Vagina (tissue), 2 donors: ENCODE measurements around the gene GPX7.

ENCODE experiments used
- POLR2A ChIP-seq, 2 donors: fragments of 450-650 bp; IDR thresholded peaks; one replicate each; pipeline ENCODE4 v1.6.1; 2017; ENCODE audit warnings: antibody characterized with exemption in 2 of 2, mild to moderate bottlenecking in 2 of 2, moderate library complexity in 2 of 2
- POLR2AphosphoS5 ChIP-seq, 2 donors: sonication (generic); formaldehyde crosslinking; IDR thresholded peaks; one replicate each; pipeline ENCODE4 v1.9.0; 2017; ENCODE audit warnings: antibody characterized with exemption in 2 of 2, mild to moderate bottlenecking in 2 of 2, low read depth in 1 of 2; ENCODE audit not compliant: insufficient read depth in 1 of 2
- TF ChIP-seq, protein P1 (sequence below), 3 experiments: fragments of 450-650 bp in 2 of 3; fragments of 200-600 bp in 1 of 3; sonication (generic) in 1 of 3; IDR thresholded peaks; one replicate each; pipeline ENCODE4 v1.5.1; 2017 to 2019; ENCODE audit warnings: antibody characterized with exemption in 3 of 3, mild to moderate bottlenecking in 2 of 3, moderate library complexity in 2 of 3

DNA sequence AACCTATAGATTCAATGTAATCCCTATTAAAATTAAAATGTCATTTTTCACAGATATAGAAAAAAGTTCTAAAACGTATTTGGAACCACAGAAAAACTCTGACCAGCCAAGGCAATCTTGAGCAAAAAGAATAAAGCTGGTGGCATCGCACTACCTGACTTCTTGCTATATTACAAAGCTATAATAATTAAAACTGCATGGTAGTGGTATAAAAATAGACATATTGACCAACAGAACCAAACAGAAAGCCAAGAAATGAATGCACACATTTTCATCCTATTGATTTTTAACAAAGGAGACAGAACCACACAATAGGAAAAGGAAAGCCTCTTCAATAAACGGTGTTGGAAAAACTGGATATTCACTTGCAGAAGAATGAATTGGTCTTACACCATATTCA lies 21.6 kb downstream of the GPX7 start:
- TF ChIP-seq, protein P1, sequence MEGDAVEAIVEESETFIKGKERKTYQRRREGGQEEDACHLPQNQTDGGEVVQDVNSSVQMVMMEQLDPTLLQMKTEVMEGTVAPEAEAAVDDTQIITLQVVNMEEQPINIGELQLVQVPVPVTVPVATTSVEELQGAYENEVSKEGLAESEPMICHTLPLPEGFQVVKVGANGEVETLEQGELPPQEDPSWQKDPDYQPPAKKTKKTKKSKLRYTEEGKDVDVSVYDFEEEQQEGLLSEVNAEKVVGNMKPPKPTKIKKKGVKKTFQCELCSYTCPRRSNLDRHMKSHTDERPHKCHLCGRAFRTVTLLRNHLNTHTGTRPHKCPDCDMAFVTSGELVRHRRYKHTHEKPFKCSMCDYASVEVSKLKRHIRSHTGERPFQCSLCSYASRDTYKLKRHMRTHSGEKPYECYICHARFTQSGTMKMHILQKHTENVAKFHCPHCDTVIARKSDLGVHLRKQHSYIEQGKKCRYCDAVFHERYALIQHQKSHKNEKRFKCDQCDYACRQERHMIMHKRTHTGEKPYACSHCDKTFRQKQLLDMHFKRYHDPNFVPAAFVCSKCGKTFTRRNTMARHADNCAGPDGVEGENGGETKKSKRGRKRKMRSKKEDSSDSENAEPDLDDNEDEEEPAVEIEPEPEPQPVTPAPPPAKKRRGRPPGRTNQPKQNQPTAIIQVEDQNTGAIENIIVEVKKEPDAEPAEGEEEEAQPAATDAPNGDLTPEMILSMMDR (IDR thresholded peaks at IDR 0.05): no peak
- no peak for TF ChIP-seq POLR2AphosphoS5 (IDR thresholded peaks at IDR 0.05; ENCODE audit: insufficient read depth in 1 of 2, low read depth in 1 of 2)
- no peak for TF ChIP-seq POLR2A (IDR thresholded peaks at IDR 0.05)
